DMS 273 (cell line): ENCODE data around the gene TTC32.
A peak's percentile ranks its signal among the peaks of the same experiment; 100 is the strongest.
"Not testable (repeated sequence)": the region's sequence is repeated elsewhere in the genome, so short reads cannot be mapped to it uniquely, and the experiment has no call there.

Source experiments
- DNase-seq: peaks from one replicate; lab custom pipeline; 2025; ENCODE audit not compliant: unreplicated experiment; lab: John Stamatoyannopoulos, UW

Gene TTC32

DNA sequence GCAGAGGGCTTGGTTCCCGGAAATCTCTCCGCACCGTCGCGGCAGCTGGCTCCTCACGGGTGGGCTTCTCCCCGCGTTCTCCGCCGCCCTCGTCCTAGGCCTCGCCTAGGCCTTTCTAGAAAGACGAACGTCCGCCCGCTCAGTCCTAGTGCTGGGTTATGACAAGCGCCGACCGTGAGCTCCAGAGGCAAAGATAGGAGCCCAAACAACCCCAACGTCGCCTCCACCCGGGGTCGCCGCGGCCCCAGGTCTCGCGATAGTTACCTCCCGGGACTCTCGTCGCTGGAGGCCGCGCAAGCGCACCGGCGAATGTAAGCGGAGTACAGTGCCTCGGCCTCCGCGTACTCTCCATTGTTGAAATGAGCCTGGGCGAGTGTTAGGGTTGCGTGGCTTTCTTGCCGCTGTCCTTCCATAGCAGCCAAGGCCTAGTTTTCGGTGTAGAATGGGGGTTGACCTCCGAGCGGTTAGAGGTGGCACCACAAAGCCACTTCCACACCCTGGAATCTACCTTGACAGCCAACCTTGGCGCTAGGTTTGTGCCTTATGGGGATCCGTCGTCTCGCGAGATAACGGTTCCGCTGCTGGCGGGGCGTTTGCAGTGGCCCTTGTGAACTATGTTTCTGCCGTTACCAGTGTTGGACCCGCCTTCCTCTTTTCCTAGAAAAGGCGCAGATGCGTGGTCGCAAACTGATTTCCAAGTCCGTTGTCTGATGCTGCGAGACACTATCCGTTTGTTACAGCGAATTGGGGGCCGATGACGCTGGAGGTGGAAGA lies at the start of gene TTC32:
Gene TTC32, minus strand, starts transcription at position 542 of the 774 bp plus-strand sequence. Its CDS starts 129 bp downstream, at position 413.
- DNase-seq, result peak; percentile 97

DNA sequence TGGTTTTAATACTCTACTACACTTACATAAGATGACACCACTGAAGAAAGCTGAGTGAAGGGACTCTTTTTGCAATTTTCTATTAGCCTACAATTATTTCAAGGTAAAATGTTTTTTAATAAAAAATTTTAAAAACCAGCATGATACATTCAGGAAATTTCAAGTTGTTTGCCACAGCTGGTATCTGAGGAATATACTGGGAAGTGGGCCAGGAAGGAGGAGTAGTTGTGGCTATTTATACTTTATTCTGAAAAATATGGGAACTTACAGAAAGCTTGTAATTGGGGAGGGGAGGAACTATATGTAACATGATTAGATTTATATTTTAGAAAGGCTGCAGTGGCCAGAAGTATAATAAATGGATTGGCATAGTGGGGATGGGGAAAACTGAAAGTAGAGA lies 47.3 kb upstream of the TTC32 start:
- no peak for DNase-seq

DNA sequence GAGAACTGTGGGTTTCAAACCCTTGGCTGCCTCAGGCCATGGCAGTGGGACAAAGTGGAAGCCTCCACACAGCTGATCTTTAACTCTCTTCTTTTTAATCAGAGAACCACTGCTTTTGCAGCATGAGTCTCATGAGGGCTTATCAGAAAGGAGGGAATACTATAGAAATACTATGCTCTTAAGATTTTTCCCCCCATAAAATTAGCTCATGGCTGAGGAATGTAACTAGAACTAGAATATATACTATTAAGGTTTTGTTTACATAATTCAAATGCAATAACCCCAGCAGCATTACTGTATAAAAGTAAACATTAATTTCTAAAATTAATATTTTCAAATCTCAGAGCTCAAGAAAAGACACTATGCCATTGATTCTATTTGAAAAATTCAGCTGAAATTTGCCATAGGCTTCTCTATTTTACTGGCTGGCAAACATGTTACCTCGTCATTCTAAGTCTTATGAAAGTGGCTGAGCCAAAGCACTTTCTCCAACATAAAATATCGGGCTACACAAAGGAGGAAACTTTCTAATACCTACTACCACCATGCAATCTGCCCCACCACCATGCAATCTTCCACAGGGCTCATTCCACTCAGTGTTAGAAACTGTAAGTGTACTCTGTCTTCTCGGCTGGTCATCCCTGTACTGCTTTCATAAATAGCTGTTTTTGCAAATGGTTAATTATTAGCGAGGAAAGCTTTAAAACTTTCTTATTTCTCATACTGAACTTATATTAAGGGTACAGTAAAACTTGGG lies 45.6 kb upstream of the TTC32 start:
- DNase-seq, result no peak

DNA sequence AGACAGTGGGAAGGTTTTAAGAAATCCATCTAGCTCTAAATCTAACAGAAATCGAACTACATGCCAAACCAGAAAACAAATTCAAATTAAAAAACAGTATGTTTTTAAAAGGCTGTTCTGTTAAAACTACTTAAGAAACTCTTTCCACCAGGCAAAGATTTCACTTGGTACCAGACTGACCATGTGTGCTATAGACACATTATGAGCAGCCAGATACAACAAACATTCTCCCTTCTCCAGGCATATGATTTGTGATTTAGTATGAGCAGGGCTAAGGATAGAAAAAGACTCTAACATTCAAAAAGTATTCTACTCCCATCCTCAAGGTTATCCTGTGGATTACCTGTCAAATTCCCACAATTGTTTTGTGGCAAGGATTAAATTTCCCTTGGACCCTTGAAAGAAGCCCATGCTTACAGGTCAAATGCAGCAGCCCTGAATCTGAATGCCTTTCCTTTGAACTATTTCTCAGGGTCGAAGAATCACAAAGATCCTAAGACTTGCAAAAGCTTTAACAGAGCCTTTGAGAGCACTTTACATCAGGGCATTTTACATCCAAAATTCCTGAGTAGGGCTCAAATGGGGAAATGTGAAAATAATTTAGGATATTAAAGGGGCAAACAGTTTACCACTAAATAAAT lies 42.5 kb upstream of the TTC32 start:
- DNase-seq, result no peak

DNA sequence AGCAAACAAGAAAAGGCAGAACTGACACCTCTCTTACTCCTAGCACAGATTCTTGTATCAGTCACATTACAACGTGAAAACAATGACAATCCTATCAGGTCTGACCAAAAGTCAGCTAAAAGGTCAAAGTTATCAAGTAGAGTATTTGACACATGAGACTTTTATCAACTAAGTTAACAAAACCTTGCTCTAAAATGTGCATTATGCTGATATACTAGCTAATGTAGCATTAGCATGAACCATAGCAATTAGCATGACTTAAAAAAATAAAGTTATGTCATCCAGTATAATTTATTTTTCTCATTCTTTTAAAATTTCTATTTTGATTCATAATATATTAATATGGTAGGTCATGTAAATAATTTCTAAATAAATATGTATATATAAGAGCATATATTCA lies 41.4 kb upstream of the TTC32 start:
- DNase-seq, result no peak

DNA sequence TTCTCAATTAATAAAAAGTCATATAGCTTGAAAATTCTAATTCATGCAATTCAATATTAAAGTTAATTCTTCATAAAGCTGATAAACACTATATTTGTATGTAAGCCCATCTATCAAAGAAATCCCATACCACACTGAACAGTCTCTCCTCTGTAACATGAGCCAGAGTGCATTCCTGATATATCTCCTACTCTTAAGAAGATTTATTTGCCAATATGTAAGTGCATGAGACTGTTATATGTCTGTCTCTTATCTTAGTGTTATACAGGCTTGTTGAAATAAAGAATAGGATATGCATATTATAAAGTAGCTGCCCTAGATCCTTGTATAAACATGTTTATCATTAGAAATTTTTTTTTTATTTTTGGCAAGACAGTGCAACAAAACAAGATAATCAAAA lies 40.4 kb upstream of the TTC32 start:
- DNase-seq, result no peak

DNA sequence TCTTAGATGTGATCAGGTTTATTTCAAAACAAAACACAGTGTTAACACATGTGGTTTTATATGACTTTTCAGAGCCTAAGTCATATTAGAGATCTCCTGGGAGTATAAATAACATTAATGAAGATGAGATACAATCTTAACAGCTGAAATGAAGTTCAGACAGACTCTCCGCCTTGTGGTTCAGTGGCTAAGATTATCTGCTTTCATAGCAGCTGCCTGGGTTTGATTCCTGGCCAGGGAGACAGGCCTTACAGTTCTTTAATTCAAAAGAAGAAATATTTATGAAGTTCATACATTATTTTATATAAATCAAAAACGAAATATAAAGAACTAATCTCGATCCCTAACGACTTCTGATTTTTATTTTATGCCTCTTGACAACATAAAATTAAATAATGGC lies 35.2 kb upstream of the TTC32 start:
- DNase-seq, result no peak

DNA sequence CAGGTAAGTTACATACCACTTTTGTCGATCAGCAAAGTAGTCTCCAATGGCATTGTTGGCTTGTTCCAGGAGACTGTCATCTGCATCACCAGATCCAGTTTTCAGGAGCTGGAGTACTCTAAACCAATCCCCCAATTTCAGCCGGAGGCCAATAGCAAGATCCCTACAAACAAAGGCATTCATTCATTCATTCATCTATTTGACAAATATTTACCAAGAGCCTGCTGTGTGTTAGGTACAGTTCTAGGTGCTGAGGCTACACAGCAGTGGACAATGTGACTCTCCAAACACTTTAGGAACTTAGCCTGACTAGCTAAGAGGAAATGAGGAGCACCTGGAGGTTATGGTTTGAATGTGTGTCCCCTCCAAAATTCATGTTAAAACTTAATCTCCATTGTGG lies 34.4 kb upstream of the TTC32 start:
- DNase-seq, result no peak

DNA sequence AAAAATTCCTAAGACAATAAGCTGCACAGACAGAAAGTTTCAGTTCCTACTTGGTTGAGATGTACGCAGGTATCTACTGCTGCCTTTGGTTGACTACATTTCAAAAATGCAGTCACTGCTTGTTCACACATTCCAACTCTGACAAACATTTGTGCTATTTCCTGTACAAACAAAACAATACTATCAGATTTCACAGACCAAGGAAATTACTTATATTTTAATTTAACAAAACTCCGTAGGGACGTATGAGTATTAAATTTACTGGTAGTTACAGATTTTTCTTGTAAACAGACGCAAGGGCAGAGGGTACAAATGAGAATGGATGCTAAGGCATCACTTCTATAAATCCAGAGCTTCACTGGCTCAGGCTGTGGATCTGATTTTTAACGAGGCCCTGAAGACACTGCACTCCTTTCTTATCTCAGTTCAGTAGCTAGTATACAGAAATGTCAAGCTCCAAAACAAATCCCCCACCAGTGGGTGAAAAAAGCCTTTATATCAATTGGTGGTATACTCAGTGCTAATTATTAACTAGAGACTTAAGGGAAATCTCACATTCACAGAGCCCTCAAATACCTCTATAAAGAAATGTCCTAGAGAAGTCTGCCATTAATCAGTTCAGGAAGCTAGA lies 31.7 kb upstream of the TTC32 start:
- no peak for DNase-seq

DNA sequence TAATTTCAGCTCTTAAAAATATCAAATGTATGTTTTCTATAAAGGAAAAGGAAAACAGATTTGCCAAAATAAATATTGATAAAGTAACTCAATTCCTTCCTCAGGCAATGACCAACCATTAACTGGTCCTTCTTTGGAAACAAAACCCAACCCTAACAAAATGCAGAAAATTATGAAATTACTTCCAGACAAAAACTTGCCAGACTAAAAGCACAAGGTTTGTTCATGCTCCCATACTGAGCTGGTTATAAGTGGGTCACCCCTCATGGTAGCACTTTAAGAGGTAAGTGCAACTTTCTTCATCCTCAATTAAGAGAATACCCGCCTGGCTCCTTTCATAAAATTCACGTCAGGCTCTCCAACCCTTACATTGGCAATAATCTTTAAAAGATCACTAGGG lies 31.1 kb upstream of the TTC32 start:
- DNase-seq, result no peak

DNA sequence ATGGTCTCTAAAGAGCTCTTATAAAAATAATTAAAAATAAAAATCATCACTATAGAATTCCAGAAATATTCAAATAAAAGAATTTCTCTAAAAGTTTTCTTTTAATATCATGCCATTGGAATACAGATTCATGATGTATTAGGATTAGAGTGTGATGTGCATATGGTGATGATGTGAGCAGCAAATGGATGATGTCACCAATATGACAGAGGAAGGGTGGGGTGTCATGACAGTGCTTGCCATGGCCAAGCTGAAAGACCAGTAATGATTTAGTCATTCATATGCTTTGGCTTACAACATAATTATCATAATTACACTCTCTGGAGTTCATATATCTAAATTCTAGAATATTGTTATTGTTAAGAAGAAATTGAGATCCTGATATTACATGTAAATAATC lies 27.4 kb upstream of the TTC32 start:
- no peak for DNase-seq

DNA sequence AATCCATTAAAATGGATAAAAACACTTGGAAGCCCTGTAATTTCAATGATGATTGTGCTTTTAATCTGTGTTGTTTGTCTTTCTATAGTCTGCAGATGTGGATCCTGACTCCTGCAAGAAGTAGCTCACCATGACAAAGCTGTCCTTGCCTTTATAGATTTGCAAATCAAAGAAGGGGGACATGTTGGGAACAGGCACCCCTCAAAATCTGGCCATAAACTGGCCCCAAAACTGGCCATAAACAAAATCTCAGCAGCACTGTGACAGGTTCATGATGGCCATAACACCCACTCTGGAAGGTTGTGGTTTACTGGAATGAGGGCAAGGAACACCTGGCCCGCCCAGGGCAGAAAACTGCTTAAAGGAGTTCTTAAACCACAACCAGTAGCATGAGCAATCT lies 26.0 kb upstream of the TTC32 start:
- not testable (repeated sequence) for DNase-seq

DNA sequence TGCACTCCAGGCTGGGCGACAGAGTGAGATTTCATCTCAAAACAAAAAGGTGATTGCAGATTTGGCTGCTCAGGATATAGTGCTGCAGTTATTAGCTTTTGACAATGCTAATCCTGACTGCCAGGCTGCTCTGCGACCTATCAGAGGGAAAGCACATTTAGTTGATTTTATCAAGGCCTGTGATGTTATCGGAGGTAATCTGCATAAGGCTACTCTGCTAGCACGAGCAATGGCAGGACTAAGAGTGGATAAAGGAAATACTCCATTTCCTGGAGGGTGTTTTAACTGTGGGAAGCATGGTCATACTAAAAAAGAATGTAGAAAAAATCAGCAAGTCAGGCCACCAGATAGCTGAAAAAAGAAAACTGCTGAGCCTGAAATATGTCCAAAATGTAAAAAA lies 22.7 kb upstream of the TTC32 start:
- not testable (repeated sequence) for DNase-seq

DNA sequence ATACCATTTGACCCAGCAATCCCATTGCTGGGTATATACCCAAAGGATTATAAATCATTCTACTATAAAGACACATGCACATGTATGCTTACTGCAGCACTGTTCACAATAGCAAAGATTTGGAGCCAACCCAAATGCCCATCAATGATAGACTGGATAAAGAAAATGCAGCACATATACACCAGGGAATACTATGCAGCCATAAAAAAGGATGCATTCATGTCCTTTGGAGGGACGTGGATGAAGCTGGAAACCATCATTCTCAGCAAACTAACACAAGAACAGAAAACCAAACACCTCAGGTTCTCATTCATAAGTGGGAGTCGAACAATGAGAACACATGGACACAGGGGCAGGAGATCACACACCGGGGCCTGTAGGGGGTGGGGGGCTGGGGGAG lies 20.4 kb upstream of the TTC32 start:
- not testable (repeated sequence) for DNase-seq

DNA sequence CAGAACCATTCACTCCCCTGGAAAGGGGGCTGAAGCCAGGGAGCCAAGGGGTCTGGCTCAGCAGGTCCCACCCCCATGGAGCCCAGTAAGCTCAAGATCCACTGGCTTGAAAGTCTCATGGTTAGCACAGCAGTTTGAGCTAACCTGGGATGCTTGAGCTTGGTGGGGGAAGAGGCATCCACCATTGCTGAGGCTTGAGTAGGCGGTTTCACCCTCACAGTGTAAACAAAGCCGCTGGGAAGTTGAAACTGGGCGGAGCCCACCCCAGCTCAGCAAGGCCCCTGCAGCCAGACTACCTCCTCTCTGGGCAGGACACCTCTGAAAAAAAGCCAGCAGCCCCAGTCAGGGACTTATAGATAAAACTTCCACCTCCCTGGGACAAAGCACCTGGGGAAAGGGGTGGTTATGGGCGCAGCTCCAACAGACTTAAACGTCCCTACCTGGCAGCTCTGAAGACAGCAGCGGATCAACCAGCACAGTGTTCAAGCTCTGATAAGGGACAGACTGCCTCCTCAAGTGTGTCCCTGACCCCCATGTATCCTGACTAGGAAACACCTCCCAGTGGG lies 14.7 kb upstream of the TTC32 start:
- DNase-seq, result no peak

DNA sequence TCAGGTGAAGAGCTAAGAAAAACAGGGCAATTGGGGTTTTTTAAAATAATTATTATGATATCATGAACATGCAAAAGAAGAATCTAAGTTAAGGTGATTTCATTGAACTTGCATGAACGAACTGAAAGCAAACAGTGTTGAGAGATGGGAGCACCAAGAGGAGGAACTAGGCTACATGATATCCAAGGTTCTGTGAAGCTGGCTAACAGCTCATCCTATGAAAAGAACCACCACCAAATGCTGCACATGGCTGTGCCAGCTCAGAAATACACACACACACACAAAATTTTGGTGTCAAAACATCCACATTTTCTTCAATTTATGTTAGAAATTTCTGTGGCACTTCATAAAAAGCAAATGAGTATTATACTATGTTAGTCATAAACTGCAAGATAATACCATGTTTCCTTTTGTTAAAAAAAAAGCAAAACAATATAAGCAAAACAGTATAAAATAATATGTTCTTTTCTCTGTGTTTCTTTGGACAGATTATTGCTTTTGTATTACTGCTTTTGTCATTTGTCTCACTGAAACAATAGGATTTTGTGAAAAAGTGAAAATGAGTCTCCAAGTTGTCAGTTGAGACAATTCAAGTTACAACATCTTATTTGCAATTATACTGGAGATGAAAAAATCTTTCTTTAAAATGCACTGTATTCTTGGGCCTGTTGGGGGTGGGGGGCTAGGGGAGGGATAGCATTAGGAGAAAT lies 12.6 kb upstream of the TTC32 start:
- DNase-seq, result no peak

DNA sequence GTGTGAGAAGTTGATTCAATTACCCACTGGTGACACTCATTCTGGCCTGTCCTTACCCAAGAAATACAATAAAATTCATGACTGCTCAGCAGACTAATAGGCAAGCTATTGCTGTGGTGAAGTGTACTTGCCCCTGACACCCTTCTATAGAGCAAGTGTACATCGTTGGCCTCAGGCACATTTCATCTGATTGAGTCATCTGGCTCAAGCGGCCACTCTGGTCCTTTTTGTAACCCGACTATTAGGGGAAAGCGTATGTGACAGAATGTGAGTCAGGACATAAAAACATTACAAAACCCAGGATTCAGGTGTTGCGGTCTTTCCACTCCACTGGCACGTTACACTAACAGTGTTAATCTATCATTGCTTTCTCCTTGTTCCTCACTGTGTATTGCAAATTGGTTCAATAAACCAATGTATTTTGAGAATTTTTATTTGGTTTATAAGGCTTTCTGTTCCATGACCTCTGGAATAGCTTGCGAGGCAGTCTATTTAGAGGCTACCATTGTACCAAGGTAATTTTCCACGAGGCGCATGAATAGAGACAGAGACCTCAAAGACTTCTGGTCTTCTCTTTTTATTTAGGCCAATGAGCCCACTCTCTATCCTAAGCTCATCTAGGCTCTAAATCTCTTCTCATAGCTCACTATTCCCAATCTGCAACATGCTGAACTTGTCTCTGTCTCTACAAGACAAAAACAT lies 10.2 kb upstream of the TTC32 start:
- no peak for DNase-seq

DNA sequence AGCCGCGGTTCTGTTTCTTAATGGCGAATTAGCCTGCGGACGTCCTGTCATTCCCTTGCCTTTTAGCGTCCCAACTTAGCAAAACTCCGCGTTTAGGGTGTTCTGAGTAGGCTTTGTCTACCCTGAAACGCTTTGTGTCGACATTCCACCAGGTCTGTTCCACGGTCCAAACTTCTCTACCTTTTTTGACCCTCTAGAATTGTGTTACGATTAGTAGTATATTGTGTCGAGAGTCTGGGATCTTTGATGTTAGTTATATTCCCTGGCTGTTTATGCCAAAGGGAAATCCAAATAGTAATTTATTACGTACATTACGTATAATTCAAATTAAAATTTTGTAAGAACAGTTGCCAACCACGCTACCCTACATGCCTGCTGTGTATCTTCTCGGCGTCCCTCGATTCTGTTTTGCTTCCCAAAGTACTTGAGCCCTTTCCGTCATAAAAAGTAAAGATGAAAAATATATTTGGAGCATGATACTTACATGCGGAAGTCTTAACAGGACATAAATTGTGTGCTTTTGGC lies 495 bp upstream of the TTC32 start:
- DNase-seq, result peak; percentile 59

DNA sequence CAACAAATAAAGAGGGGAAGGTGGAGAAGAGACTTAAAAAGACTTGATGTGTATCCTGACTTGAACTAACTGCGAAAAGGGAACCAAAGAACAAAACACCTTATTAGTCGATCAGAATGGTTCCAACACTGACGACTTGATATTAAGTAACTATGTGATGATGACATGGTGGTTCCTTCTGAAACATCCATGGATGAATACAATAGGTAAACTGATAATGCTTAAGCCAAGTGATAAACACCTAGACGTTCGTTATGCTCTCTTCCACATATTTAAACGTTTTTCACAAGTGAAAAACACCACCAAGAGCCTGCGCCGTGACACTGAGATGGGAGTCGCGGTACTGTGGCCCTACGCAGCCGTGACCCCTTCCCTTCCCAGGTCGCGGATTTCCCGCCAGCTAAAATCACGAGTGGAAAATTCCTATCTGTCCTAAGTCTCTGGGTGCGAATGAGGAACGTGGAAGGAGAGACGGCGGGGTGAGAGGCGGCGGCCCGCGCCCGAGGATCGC lies 797 bp downstream of the TTC32 start:
- peak; percentile 64 for DNase-seq
